Adrenal gland (tissue), 5 donors: ENCODE measurements around the gene MTM1.

Source experiments
- POLR2A ChIP-seq, 2 donors: fragments of 450-650 bp; IDR thresholded peaks; one replicate each; pipeline ENCODE4 v1.6.1; 2017; ENCODE audit warnings: antibody characterized with exemption in 2 of 2, mild to moderate bottlenecking in 2 of 2, moderate library complexity in 1 of 2
- TF ChIP-seq, protein P1 (sequence below), 6 experiments: fragments of 450-650 bp in 4 of 6; fragments of 200-600 bp in 2 of 6; sonication (generic) in 1 of 6; IDR thresholded peaks; 1 replicate in 5 of 6; 2 replicates in 1 of 6; pipeline versions ENCODE4 v1.5.1 to v1.8.0; 2016 to 2021; ENCODE audit warnings: antibody characterized with exemption in 6 of 6, mild to moderate bottlenecking in 2 of 6, moderate library complexity in 1 of 6
- donor health status: DM: no; HTN: no; CAD: no.

DNA sequence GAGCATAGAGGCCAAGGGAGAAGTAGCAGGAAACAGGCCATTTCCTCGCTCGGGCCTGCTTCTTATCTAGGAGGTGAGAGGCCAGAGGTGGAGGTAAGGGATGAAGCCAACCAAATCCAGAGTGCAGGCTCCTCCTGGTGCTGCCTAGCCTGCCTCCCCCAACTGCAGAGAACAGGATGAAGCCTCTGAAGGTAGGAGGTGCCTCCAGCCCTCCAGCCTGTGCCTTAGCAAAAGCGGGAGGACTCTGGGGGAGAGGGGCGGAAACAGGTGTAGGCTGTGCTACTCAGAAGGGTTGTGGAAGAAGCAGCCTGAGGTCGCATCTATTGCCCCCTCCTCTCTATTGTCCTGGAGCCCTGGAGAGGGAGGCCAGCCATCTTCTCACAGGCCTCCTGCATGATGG, 2.9 kb upstream of the MTM1 start:
- TF ChIP-seq, protein P1, sequence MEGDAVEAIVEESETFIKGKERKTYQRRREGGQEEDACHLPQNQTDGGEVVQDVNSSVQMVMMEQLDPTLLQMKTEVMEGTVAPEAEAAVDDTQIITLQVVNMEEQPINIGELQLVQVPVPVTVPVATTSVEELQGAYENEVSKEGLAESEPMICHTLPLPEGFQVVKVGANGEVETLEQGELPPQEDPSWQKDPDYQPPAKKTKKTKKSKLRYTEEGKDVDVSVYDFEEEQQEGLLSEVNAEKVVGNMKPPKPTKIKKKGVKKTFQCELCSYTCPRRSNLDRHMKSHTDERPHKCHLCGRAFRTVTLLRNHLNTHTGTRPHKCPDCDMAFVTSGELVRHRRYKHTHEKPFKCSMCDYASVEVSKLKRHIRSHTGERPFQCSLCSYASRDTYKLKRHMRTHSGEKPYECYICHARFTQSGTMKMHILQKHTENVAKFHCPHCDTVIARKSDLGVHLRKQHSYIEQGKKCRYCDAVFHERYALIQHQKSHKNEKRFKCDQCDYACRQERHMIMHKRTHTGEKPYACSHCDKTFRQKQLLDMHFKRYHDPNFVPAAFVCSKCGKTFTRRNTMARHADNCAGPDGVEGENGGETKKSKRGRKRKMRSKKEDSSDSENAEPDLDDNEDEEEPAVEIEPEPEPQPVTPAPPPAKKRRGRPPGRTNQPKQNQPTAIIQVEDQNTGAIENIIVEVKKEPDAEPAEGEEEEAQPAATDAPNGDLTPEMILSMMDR (IDR thresholded peaks at IDR 0.05), result no peak
- no peak for TF ChIP-seq POLR2A (IDR thresholded peaks at IDR 0.05)
